ENCODE measurements around the gene SORT1. TPM values are rescaled to one million over a fixed set of nuclear protein-coding genes. Genes with fewer than 3 reads are reported as not detected.

The SORT1 gene
- total RNA-seq, 4 donors from 2014 or later, result 92.6 to 136 (median 134) TPM

DNA sequence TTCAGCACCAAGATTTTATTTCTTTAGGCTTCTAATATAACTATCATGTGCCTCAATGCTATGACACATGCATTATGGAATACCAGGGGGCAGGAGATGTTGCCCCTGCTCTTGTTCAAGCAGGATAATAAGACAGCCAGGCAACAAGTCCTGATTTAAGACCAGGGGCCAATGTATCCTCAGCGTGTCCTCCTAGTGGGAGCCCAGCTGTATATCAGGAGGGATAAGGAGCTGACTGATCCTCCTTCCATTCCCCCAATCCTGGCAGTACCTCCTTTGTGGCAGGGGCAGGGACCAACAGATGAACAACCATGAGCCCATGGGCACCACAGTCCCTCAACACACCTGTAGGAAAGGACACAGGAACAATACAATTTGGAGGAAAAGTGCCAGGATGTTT, 29.3 kb downstream of the SORT1 start:
- no peak for DNase-seq (ENCODE audit: extremely low spot score)
- H3K36me3 ChIP-seq, result peaks cover 9 to 48% (median 26%) of the 10 kb centered on the region in 4 donors
- intact Hi-C loops (cut with DNase I), result no loop called here
- 91% methylated on average over 1 of the region's 1 CpG for WGBS
- H3K9me3 ChIP-seq, result no peaks in the 10 kb centered on the region
- H3K4me3 ChIP-seq, result no peak overlapping the region
- peaks cover 54 to 70% (median 64%) of the 10 kb centered on the region in 4 donors for H3K4me1 ChIP-seq
- peak overlapping the region; percentile 84 to 92 (median 87) for H3K27ac ChIP-seq (replicated peaks in 1 of 4)
- no peak for TF ChIP-seq POLR2AphosphoS5 (IDR thresholded peaks at IDR 0.05)
- TF ChIP-seq POLR2A (IDR thresholded peaks at IDR 0.05; ENCODE audit: low read depth), result no peak
- TF ChIP-seq EP300 (IDR thresholded peaks at IDR 0.05), result no peak
- TF ChIP-seq, protein P1, sequence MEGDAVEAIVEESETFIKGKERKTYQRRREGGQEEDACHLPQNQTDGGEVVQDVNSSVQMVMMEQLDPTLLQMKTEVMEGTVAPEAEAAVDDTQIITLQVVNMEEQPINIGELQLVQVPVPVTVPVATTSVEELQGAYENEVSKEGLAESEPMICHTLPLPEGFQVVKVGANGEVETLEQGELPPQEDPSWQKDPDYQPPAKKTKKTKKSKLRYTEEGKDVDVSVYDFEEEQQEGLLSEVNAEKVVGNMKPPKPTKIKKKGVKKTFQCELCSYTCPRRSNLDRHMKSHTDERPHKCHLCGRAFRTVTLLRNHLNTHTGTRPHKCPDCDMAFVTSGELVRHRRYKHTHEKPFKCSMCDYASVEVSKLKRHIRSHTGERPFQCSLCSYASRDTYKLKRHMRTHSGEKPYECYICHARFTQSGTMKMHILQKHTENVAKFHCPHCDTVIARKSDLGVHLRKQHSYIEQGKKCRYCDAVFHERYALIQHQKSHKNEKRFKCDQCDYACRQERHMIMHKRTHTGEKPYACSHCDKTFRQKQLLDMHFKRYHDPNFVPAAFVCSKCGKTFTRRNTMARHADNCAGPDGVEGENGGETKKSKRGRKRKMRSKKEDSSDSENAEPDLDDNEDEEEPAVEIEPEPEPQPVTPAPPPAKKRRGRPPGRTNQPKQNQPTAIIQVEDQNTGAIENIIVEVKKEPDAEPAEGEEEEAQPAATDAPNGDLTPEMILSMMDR (IDR thresholded peaks at IDR 0.05), result no peak
- no peaks in the 10 kb centered on the region for H3K27me3 ChIP-seq

DNA sequence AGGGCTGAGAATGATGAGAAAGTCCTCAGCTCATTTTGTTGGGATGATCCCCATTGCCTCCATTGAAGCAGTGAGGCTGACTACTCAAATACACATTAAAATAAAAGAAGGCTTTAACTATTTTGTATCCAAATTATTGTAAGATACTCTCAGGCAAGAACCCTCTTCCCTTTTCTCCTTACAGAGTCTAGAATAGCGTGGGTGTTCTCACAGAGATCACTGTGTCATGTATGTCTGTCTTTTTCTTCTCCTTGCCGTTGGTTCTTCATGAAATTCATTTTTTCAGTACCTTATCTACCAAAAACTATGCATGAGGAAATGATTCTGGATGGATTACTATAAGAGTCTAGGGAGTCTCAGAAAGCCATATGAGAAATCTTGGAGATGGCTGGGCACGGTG, 30.1 kb downstream of the SORT1 start:
- no peaks in the 10 kb centered on the region for H3K27me3 ChIP-seq
- H3K4me3 ChIP-seq, result no peak overlapping the region
- TF ChIP-seq EP300 (IDR thresholded peaks at IDR 0.05) (no peak), POLR2AphosphoS5 (IDR thresholded peaks at IDR 0.05) (no peak), POLR2A (IDR thresholded peaks at IDR 0.05; ENCODE audit: low read depth) (no peak)
- TF ChIP-seq, protein P1 (IDR thresholded peaks at IDR 0.05), result no peak
- H3K27ac ChIP-seq (replicated peaks in 1 of 4), result peak overlapping the region; percentile 84 to 92 (median 87)
- peaks cover 9 to 48% (median 26%) of the 10 kb centered on the region in 4 donors for H3K36me3 ChIP-seq
- WGBS, result 100% methylated on average over 3 of the region's 3 CpGs
- DNase-seq (ENCODE audit: extremely low spot score), result no peak
- peaks cover 45 to 66% (median 56%) of the 10 kb centered on the region in 4 donors for H3K4me1 ChIP-seq
- H3K9me3 ChIP-seq, result no peaks in the 10 kb centered on the region
- intact Hi-C loops (cut with DNase I), result no loop called here

DNA sequence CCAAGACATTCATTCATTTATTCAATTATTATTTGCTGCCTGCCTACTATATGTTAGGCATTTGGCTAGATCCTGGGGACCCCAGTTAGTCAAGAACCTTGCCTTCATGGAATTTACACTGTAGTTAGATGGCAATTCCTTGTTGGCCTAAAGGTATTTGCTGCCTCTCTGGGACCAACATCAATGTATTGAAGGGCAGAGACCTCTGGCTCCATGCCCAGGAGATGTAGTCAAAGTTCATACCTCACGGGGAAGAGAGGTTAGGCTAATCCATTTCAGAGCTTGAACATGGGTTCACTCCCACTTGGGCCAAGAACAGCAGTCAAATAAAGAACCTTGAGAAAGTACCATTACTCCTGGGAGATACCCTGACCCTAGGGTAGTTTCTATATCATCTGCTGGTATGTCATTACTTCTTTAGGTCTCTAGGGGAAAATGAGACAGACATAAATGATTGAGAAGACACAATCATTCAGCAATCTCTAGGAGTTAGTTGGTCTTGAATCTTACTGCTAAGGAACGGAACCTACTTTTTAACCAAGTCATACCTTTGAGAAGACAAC, 32.0 kb downstream of the SORT1 start:
- H3K27ac ChIP-seq (replicated peaks in 1 of 4), result peak overlapping the region in 3 of 4 donors; percentile 36 to 89 (median 85)
- no peak for DNase-seq (ENCODE audit: extremely low spot score)
- TF ChIP-seq, protein P1 (IDR thresholded peaks at IDR 0.05), result no peak
- TF ChIP-seq EP300 (IDR thresholded peaks at IDR 0.05) (no peak), POLR2A (IDR thresholded peaks at IDR 0.05; ENCODE audit: low read depth) (no peak), POLR2AphosphoS5 (IDR thresholded peaks at IDR 0.05) (no peak)
- H3K36me3 ChIP-seq, result peaks cover 9 to 48% (median 26%) of the 10 kb centered on the region in 4 donors
- H3K4me1 ChIP-seq, result peaks cover 31 to 66% (median 51%) of the 10 kb centered on the region in 4 donors
- no peaks in the 10 kb centered on the region for H3K9me3 ChIP-seq
- no peaks in the 10 kb centered on the region for H3K27me3 ChIP-seq
- no peak overlapping the region for H3K4me3 ChIP-seq
- intact Hi-C loops (cut with DNase I), result no loop called here
- WGBS, result 84% methylated on average over 2 of the region's 2 CpGs

DNA sequence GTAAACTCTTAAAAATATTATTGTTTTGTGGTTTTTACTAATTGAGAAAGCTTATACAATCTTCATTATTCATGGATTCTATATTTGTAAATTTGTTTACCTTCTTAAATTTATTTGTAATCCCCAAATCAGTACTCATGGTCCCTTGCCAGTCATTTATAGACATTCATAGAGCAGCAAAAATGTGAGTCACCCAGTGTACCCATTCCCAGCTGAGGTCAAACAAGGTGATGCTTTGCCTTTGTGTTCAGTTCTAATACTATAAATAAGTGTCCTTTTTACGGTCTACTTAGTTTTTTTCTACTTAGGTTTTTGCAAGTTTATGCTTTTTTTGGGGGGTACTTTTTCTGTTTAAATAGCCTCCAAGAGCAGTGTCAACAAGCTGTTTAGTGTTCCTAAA, 36.1 kb downstream of the SORT1 start:
- TF ChIP-seq POLR2AphosphoS5 (IDR thresholded peaks at IDR 0.05), result peak in 1 of 2 donors; percentile 31
- TF ChIP-seq EP300 (IDR thresholded peaks at IDR 0.05), result no peak
- Histone ChIP-seq H3K4me3 (no peak overlapping the region), H3K36me3 (peaks cover 4 to 24% (median 17%) of the 10 kb centered on the region in 4 donors), H3K27me3 (no peaks in the 10 kb centered on the region), H3K27ac (replicated peaks in 1 of 4) (peak overlapping the region in 2 of 4 donors; percentile 34 to 42), H3K9me3 (no peaks in the 10 kb centered on the region), H3K4me1 (peaks cover 24 to 59% (median 41%) of the 10 kb centered on the region in 4 donors)
- WGBS, result 29% methylated on average over 1 of the region's 1 CpG
- intact Hi-C loops (cut with DNase I), result no loop called here
- DNase-seq (ENCODE audit: extremely low spot score), result no peak

DNA sequence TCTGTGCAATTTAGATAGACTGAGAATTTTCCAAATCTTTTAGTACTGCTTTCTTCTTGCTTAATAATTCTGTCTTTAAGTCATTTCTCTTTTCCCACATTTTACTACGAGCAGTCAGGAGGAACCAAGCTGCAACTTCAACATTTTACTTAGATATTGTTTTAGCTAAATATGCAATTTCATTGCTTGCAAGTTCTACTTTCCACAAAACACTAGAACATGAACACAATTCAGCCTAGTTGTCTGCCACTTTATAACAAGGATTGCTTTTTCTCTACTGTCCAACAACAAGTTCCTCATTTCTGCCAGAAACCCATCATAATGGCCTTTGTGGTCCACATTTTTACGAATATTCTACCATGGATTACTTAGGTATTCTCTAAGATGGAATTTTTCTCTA, 36.6 kb downstream of the SORT1 start:
- intact Hi-C loops (cut with DNase I), result no loop called here
- H3K4me1 ChIP-seq, result peaks cover 24 to 64% (median 46%) of the 10 kb centered on the region in 4 donors
- DNase-seq (ENCODE audit: extremely low spot score), result no peak
- H3K36me3 ChIP-seq, result peaks cover 0 to 18% (median 12%) of the 10 kb centered on the region in 4 donors
- TF ChIP-seq, protein P1 (IDR thresholded peaks at IDR 0.05), result no peak
- TF ChIP-seq POLR2AphosphoS5 (IDR thresholded peaks at IDR 0.05) (no peak), POLR2A (IDR thresholded peaks at IDR 0.05; ENCODE audit: low read depth) (no peak), EP300 (IDR thresholded peaks at IDR 0.05) (no peak)
- H3K27me3 ChIP-seq, result no peaks in the 10 kb centered on the region
- no peak overlapping the region for H3K4me3 ChIP-seq
- WGBS, result 76% methylated on average over 2 of the region's 2 CpGs
- H3K9me3 ChIP-seq, result no peaks in the 10 kb centered on the region
- peak overlapping the region in 2 of 4 donors; percentile 21 to 30 for H3K27ac ChIP-seq (replicated peaks in 1 of 4)
